Breast epithelium (tissue), 3 donors: Measurements from ENCODE around the gene ZNF492.

Experiments
- CTCF ChIP-seq, 3 donors: fragments of 450-650 bp; IDR thresholded peaks; one replicate each; pipeline ENCODE4 v1.5.1; 2016 to 2017; ENCODE audit warnings: antibody characterized with exemption in 3 of 3, mild to moderate bottlenecking in 3 of 3, moderate library complexity in 3 of 3
- POLR2AphosphoS5 ChIP-seq, 3 donors: sonication (generic); formaldehyde crosslinking; IDR thresholded peaks; one replicate each; pipeline ENCODE4 v1.6.1; 2017; ENCODE audit warnings: antibody characterized with exemption in 3 of 3

DNA sequence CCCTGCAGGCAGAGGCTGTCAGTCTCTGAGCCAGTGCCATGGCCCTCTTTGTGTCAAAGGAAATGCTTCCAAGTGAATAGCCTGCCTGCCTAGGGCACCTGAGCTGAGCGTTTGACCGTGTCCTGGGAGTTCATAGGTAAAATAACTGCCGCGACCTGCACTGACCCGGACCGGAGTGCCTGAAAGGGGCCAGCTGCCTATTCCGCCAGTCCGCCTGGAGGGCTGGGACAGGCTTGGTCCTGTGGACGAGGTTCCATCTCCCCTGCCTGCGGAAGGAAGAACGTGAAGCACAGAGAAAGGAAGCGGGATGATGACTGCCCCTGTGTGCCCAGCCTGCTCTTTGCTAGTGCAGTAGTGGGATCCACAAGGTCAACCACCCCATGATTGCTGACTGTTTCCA lies 17.5 kb upstream of the ZNF492 start:
- no peak for TF ChIP-seq CTCF (IDR thresholded peaks at IDR 0.05)
- TF ChIP-seq POLR2AphosphoS5 (IDR thresholded peaks at IDR 0.05): no peak
